HG03196 (cell line): ENCODE data around the gene UHRF1.

Experiments
- ATAC-seq: cut with Tn5 transposase; IDR thresholded peaks from one replicate; pipeline ENCODE4 v1.9.1; 2021; ENCODE audit not compliant: unreplicated experiment

The UHRF1 gene

GRCh38 chr19:4986471-4986891 lies 77.2 kb downstream of the UHRF1 start:
- ATAC-seq, result no peak

DNA sequence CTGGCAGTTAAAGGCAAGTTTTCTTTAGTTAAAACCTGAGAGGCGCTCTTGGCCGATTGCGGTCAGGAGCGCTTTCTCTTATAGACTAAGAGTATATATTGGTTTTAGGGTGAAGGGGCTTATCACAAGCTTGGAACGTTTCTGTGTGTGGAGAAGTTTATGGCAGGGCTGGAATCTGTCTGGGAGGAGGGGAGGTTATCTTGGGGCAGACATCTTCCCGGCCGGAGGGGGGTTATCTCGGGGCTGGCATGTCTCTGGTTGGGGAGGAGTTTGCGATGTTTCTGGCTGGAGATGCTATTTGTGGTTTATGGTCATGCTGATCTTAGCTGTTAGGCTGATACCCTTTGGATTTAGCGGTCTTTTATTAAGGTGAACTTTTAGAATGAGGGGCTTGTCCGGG lies 78.0 kb downstream of the UHRF1 start:
- no peak for ATAC-seq

DNA sequence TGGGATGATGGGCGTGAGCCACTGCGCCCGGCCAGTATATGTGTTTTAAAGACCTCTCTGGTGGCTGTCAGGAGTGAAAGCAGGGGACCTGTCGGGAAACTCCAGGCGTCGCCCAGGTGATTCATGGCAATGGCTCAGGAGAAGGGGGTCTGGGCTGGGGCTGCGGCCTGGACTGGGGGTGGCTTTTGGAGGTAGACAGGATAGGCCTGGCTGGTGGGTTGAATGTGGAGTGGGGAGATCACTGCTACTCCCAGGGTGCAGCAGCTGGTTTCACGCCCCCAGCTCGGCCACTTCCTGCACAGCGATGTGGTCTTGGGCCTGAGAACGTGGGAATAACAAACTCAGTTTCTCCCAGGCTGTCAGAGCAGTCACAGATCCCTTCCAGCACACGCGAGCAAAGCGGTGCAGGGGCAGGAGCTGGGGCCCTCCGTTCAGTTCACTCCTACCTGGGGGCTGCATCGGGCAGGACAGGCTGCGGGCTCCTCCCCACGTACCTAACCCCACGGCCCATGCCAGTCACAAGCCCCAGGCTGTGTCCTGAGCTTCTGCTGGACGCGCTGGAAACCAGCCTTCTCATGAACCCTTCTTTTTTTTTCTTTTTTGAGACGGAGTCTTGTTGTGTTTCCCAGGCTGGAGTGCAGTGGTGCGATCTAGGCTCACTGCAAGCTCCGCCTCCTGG lies 78.5 kb downstream of the UHRF1 start:
- no peak for ATAC-seq

DNA sequence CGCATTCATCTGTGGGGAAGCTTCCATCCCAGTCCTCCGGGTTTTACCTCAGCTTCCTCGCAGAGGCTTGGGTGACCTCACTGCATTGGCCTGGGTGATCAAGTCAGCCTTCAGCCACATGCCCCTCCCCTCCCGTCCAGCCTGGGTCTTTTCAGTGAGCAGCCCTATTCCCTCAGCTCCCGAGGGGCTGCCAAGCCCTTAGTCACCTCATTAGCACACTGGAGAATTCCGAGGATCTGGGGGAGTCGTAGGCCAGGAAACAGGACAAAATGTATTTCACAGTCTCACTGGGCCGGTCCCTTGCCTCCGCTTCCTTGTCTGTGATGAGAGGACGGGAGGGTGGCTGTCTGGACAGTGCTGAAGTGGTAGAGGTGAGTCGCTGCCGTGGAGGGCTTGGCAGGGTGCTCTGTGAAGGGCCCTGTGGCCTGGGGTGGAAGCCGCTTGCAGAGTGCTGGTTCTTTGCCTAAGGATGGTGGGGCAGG lies 79.5 kb downstream of the UHRF1 start:
- ATAC-seq, result no peak

DNA sequence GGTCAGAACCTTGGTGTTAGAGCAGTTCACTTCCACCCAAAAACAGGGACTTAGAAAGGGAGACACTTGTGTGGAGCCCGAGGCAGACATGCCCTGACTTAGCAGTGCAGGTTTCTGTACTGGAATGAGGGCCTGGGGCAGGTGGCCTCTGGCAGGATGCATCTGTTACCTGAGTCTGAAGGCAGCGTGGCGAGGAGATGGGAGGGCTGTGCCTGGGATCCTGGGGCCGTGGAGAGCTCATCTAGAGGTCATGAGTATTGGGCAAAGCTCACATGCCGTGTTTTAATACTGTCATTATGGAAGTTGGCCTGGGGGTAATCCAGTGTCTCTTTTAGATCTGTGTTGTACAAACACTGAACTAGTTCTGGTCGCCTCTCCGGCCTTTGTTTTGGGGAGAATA lies 81.0 kb downstream of the UHRF1 start:
- ATAC-seq, result no peak

DNA sequence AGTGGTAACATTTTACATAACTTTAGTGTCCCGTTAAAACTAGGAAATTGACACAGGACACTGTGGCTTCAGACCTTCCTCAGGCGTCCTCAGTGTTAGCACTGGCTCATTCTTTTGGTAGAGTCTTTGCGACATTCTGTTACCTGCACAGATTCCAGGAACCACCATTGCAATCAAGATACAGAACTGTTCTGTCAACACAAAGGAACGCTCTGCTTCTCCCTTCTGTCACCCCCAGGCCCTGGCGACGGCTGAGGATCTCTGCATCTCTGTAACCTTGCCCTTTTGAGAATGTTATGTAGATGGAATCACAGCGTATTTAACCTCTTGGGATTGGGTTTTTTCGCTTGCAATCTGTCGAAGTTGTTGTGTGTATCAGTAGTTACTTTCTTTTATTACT lies 82.2 kb downstream of the UHRF1 start:
- ATAC-seq, result no peak

DNA sequence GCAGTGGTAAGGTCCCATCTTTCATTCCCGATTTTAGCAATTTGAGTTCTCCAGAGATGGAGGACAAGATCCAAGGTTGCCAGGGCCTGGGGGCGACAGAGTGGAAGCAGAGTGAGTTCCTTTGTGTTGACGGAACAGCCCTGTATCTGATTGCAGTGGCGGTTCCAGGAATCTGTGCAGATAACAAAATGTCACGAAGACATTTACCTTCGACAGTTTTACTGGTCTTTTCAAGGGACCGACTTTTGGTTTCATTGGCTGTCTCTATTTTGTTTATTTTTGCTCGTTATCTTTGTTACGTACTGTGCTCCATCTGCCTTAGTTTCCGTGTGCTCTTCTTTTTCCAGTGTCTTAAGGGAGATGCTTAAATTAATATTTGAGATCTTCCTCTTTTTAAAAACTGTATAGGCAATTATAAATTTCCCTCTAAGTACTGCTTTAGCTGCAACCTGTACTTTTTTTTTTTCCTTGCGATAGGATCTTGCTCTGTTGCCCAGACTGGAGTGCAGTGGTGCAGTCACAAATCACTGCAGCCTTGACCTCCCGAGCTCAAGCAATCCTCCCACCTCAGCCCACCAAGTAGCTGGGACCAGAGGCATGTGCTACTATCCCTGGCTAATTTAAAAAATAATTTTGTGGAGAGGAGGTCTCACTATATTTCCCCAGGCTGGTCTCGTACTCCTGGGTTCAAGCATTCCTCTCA lies 82.8 kb downstream of the UHRF1 start:
- no peak for ATAC-seq

DNA sequence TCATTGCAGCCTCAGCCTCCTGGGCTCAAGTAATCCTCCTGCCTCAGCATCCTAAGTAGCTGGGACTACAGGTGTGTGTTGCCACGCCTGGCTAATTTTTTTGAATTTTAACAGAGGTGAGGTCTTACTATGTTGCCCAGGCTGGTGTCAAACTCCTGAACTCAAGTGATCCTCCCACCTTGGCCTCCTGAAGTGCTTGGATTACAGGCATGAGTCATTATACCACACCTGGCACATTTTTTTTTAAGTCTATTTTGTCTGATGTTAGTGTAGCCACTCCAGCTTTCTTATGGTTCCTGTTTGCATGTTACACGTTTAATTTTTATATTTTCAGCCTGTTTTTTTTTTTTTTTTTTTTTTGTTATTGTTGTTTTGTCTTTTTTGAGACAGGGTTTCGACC lies 84.4 kb downstream of the UHRF1 start:
- no peak for ATAC-seq

DNA sequence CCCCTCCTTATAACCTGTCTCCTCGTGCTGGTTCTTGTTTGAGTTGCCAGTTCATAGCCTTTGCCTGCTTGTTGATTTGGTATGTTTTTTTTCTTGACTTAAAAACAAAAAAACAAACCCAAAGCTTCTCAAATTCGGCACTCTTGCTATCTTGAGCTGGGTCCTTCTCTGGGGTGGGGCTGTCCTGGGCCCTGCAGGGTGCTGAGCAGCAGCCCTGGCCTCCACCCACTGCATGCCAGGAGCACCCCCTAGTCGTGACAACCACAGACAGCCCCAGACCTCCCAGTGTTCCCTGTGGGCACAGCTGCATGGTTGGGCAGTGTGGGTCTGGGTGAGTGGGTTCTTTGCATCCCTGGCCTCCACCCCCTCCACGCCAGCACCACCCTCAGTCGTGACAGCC lies 87.4 kb downstream of the UHRF1 start:
- no peak for ATAC-seq

GRCh38 chr19:4997297-4997696 lies 88.0 kb downstream of the UHRF1 start:
- no peak for ATAC-seq

DNA sequence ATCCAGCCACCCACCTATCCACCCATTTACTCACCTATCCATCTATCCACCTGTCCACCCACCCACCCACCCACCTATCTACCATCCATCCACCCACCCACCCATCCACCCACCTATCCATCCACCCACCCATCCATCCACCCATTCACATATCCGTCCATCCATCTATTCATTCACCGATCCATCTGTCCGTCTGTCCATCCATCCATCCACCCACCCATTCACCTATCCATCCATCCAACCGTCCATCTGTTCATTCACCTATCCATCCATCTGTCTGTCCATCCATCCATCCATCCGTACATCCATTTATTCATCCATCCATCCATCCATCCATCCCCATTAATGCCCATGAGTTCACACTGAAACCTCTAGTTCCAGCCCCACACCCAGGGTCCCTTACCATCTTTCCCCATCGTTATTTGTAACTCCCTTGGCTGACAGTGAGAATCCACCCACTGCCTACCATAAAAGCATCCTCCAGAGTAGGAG lies 90.9 kb downstream of the UHRF1 start:
- no peak for ATAC-seq

GRCh38 chr19:5001615-5002014 lies 92.3 kb downstream of the UHRF1 start:
- no peak for ATAC-seq

DNA sequence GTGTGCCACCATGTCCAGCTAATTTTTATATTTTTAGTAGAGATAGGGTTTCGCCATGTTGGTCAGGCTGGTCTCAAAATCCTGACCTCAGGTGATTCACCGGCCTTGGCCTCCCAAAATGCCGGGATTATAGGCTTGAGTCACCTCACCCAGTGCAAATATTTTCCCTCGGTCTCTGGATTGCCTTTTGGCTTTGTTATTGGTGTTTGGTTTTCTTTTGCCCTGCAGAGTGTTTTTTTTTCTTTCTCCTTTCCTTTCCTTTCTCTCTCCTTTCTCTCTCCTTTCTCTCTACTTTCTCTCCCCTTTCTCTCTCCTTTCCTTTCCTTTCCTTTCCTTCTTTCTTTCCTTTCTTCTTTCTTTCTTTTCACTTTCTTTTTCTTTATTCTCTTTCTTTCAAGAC lies 92.8 kb downstream of the UHRF1 start:
- no peak for ATAC-seq

- no peak for ATAC-seq
These were observed 94.5 kb downstream of the UHRF1 start for GRCh38 chr19:5003781-5004180.

DNA sequence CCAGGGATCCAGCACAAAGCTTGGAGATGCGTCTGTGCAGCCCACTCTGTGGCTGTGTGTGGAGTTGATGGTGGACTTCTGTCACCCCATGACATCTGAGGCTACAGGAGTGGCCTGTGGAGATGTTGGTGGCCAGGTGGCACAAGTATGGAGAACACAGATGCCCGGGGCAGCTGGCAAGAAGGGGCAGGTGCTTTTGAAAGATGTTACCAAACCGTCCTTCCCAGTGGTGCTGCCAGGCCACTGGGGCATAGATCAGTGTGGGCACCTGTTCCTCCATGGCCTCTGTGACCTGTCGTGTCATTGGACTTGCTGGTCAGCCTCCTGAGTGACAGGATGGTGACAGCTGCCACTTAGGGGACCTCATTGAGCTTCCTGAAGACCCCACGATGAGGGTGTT lies 95.8 kb downstream of the UHRF1 start:
- no peak for ATAC-seq

DNA sequence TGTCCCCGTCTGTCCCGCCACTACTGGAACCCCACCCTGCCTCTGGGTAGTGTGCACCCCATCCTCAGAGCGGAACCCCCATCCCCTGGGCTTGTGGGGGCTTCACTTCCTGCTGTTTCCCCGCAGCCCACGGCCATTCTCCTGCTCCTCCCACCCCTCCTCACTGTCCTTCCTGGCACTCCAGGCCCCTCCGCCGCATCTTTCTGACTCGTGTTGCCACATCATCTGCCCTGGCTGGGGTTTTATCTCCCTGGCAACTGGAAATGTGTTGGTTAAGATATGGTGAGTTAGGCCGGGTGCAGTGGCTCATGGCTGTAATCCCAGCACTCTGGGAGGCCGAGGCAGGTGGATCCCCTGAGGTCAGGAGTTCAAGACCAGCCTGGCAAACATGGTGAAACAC lies 96.9 kb downstream of the UHRF1 start:
- no peak for ATAC-seq

DNA sequence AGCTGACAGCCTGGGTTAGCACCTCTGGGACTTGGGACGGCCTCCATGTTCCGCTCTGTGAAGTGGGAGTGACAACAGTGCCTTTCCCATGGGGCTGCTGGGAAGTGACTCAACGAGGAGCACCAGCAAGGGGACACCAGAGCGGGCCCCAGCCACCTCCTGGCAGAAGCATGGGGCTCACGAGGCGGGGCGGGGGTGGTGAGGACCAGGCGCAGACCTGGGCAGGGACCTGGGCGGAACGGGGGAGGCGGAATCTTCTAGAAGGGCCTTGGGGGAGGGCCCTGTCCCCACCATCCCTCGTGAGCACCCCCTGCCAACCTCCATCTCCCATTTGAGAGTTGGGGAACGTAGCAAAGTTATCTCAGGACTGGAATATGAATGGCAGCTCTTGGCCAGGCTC lies 97.5 kb downstream of the UHRF1 start:
- ATAC-seq, result no peak
